Psoas muscle (tissue), 8 donors: ENCODE results near the gene RSPO4. TPM values are rescaled to one million over a fixed set of nuclear protein-coding genes. Genes with fewer than 3 reads are reported as not detected.

Source experiments
- ATAC-seq, 4 donors: fragments of 200-7000 bp; cut with Tn5 transposase; one replicate each; pipeline ENCODE4 v1.9.1; 2020; ENCODE audit warnings: moderate library complexity in 3 of 4, mild to moderate bottlenecking in 2 of 4
- DNase-seq, 2 donors: peaks; one replicate each; pipeline ENCODE4 v3.0.0-alpha.2; 2020
- H3K27ac ChIP-seq: fragments of 200-600 bp; one replicate; pipeline ENCODE4 v1.8.0; 2022
- H3K27me3 ChIP-seq, 3 donors: fragments of 200-600 bp in 1 of 3; one replicate each; pipeline versions ENCODE4 v1.6.1 to v1.8.0; 2013 to 2022; ENCODE audit warnings: low read length in 2 of 3, mild to moderate bottlenecking in 2 of 3, moderate library complexity in 1 of 3; ENCODE audit not compliant: insufficient read depth in 3 of 3
- H3K36me3 ChIP-seq, 2 donors: fragments of 200-600 bp in 1 of 2; one replicate each; pipeline versions ENCODE4 v1.6.1 to v1.8.0; 2013 to 2022; ENCODE audit warnings: low read depth in 1 of 2, mild to moderate bottlenecking in 1 of 2, moderate library complexity in 1 of 2; ENCODE audit not compliant: insufficient read depth in 1 of 2
- H3K4me1 ChIP-seq: fragments of 200-600 bp; one replicate; pipeline ENCODE4 v1.8.0; 2022
- H3K4me3 ChIP-seq: fragments of 200-600 bp; one replicate; pipeline ENCODE4 v1.8.0; 2022; ENCODE audit warnings: mild to moderate bottlenecking
- H3K9me3 ChIP-seq: fragments of 200-600 bp; one replicate; pipeline ENCODE4 v1.8.0; 2022
- WGBS, 3 donors: extraction: QIAGEN DNeasy Blood & Tissue Kit; methylation state at CpG; one replicate each; pipeline versions ENCODE4 v1.1.6 to v1.1.7; 2013; 5-methylcytosine and 5-hydroxymethylcytosine counted together
- intact Hi-C, 2 donors: fragments of 100-400 bp; cut with DNase I; formaldehyde crosslinking; loops; one replicate each; pipeline versions ENCODE4 v1.11.0 to v1.14.2; 2022
- polyA plus RNA-seq, 3 donors: library from polyadenylated mRNA; stranded (reverse); fragments of 200-250 nt; gene quantifications; one replicate each; pipeline ENCODE4 v1.2.3, GENCODE V29; 2013
- total RNA-seq, 4 donors: library from RNA; stranded (reverse); fragmentation: NEBNext Ultra II Directional in 2 of 4; extraction: Animal tissue kit (Norgen Biotek cat#: 25700) in 2 of 4; gene quantifications; one replicate each; pipeline versions ENCODE4 v1.2.1 to v1.2.4, GENCODE V29; 2021 to 2023
- TF ChIP-seq, protein P1 (sequence below): fragments of 200-600 bp; IDR thresholded peaks from one replicate; pipeline ENCODE4 v1.8.0; 2022; ENCODE audit warnings: antibody characterized with exemption
- donor health status: healthy with polysubstance abuse.
- donor health status: DM: no; HTN: no; CAD: no; lungs with moderate emphysema.
- donor health status: Bipolar disorder and iron deficiency.
- donor health status: healthy.
- donor health status: DM: yes; HTN: yes; CAD: no.
- donor health status: DM: no; HTN: no; CAD: no.
- donor health status: DM: no; HTN: no; CAD: no.
- donor health status: DM: yes; HTN: yes; CAD: no.

The RSPO4 gene
- total and polyA plus RNA-seq, 7 donors, result 0.01 to 0.13 (median 0.03) TPM; not detected in 4

GRCh38 chr20:1019344-1019743, 17.2 kb upstream of the RSPO4 start:
- DNase-seq, result no peak
- TF ChIP-seq, protein P1, sequence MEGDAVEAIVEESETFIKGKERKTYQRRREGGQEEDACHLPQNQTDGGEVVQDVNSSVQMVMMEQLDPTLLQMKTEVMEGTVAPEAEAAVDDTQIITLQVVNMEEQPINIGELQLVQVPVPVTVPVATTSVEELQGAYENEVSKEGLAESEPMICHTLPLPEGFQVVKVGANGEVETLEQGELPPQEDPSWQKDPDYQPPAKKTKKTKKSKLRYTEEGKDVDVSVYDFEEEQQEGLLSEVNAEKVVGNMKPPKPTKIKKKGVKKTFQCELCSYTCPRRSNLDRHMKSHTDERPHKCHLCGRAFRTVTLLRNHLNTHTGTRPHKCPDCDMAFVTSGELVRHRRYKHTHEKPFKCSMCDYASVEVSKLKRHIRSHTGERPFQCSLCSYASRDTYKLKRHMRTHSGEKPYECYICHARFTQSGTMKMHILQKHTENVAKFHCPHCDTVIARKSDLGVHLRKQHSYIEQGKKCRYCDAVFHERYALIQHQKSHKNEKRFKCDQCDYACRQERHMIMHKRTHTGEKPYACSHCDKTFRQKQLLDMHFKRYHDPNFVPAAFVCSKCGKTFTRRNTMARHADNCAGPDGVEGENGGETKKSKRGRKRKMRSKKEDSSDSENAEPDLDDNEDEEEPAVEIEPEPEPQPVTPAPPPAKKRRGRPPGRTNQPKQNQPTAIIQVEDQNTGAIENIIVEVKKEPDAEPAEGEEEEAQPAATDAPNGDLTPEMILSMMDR, result no peak
- H3K4me3 ChIP-seq, result no peak overlapping the region

GRCh38 chr20:1017677-1018076, 15.6 kb upstream of the RSPO4 start:
- WGBS, 3 donors, result 46 to 73% (median 48%) methylated on average over 5 of the region's 5 CpGs
- TF ChIP-seq, protein P1, result no peak
- H3K27me3 ChIP-seq, result peaks cover 0 to 4% (median 0%) of the 10 kb centered on the region in 3 donors

More at GRCh38 chr20:1019344-1019743, 17.2 kb upstream of the RSPO4 start:
- ATAC-seq, result no peak
- H3K27ac ChIP-seq, result no peak overlapping the region
- H3K27me3 ChIP-seq, result peaks cover 0 to 4% (median 0%) of the 10 kb centered on the region in 3 donors
- H3K9me3 ChIP-seq, result no peaks in the 10 kb centered on the region
- no peaks in the 10 kb centered on the region for H3K4me1 ChIP-seq
- H3K36me3 ChIP-seq, result no peaks in the 10 kb centered on the region
- 43 to 68% (median 50%) methylated on average over 2 of the region's 2 CpGs for WGBS, 3 donors
- intact Hi-C loops, result no loop called here

GRCh38 chr20:1015181-1015580, 13.1 kb upstream of the RSPO4 start:
- Histone ChIP-seq H3K4me1 (no peaks in the 10 kb centered on the region), H3K36me3 (no peaks in the 10 kb centered on the region), H3K27me3 (no peaks in the 10 kb centered on the region), H3K9me3 (no peaks in the 10 kb centered on the region), H3K4me3 (no peak overlapping the region), H3K27ac (no peak overlapping the region)
- intact Hi-C loops, result no loop called here
- 57 to 68% (median 67%) methylated on average over 1 of the region's 1 CpG for WGBS, 3 donors
- DNase-seq, result no peak
- TF ChIP-seq, protein P1, result no peak
- ATAC-seq, result no peak

More at GRCh38 chr20:1017677-1018076, 15.6 kb upstream of the RSPO4 start:
- no peak overlapping the region for H3K4me3 ChIP-seq
- DNase-seq, result no peak
- H3K27ac ChIP-seq, result no peak overlapping the region
- intact Hi-C loops, result no loop called here
- H3K4me1 ChIP-seq, result no peaks in the 10 kb centered on the region
- no peaks in the 10 kb centered on the region for H3K9me3 ChIP-seq
- ATAC-seq, result no peak
- no peaks in the 10 kb centered on the region for H3K36me3 ChIP-seq

GRCh38 chr20:1014471-1014870, 12.4 kb upstream of the RSPO4 start:
- H3K9me3 ChIP-seq, result no peaks in the 10 kb centered on the region
- H3K36me3 ChIP-seq, result no peaks in the 10 kb centered on the region
- intact Hi-C loops, result no loop called here
- DNase-seq (no peak), ATAC-seq (no peak)
- TF ChIP-seq, protein P1, result no peak
- no peak overlapping the region for H3K4me3 ChIP-seq
- H3K27me3 ChIP-seq, result peaks cover 0 to 1% (median 0%) of the 10 kb centered on the region in 3 donors
- WGBS, 3 donors, result 57 to 69% (median 68%) methylated on average over 7 of the region's 7 CpGs
- H3K27ac ChIP-seq, result no peak overlapping the region
- no peaks in the 10 kb centered on the region for H3K4me1 ChIP-seq
